ENCODE results near the gene VMP1.

DNA sequence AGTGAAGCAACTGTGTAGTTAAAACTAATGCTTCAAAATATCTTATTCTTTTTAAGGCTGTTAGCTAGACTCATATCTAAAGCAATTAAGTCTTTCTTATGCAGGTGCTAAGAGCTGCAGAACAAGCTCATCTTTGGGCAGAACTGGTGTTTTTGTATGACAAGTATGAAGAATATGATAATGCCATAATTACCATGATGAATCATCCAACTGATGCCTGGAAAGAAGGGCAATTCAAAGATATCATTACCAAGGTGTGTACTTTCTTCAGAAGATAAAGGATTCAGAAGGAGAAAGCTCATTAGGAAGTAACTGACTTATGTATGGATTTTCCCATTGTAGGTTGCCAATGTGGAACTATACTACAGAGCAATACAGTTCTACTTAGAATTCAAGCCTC, 24.2 kb upstream of the VMP1 start:
- TF ChIP-seq, protein P1, sequence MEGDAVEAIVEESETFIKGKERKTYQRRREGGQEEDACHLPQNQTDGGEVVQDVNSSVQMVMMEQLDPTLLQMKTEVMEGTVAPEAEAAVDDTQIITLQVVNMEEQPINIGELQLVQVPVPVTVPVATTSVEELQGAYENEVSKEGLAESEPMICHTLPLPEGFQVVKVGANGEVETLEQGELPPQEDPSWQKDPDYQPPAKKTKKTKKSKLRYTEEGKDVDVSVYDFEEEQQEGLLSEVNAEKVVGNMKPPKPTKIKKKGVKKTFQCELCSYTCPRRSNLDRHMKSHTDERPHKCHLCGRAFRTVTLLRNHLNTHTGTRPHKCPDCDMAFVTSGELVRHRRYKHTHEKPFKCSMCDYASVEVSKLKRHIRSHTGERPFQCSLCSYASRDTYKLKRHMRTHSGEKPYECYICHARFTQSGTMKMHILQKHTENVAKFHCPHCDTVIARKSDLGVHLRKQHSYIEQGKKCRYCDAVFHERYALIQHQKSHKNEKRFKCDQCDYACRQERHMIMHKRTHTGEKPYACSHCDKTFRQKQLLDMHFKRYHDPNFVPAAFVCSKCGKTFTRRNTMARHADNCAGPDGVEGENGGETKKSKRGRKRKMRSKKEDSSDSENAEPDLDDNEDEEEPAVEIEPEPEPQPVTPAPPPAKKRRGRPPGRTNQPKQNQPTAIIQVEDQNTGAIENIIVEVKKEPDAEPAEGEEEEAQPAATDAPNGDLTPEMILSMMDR (IDR thresholded peaks at IDR 0.05) = no peak
- TF ChIP-seq CBX2 (IDR thresholded peaks at IDR 0.05; ENCODE audit: borderline replicate concordance, low read depth) (no peak), TP53 (CRISPR knock-in tag; IDR thresholded peaks at IDR 0.05) (no peak)
